SKM-1 treated with dmso at 0.1 percent for 144 hours (cell line): ENCODE measurements around the gene SLC39A5.
A peak's percentile ranks its signal among the peaks of the same experiment; 100 is the strongest.
"Not testable (repeated sequence)": the region's sequence is repeated elsewhere in the genome, so short reads cannot be mapped to it uniquely, and the experiment has no call there.

ENCODE experiments used
- DNase-seq: peaks from one replicate; lab custom pipeline; 2025; ENCODE audit not compliant: unreplicated experiment; lab: John Stamatoyannopoulos, UW

SLC39A5 gene, protein sequence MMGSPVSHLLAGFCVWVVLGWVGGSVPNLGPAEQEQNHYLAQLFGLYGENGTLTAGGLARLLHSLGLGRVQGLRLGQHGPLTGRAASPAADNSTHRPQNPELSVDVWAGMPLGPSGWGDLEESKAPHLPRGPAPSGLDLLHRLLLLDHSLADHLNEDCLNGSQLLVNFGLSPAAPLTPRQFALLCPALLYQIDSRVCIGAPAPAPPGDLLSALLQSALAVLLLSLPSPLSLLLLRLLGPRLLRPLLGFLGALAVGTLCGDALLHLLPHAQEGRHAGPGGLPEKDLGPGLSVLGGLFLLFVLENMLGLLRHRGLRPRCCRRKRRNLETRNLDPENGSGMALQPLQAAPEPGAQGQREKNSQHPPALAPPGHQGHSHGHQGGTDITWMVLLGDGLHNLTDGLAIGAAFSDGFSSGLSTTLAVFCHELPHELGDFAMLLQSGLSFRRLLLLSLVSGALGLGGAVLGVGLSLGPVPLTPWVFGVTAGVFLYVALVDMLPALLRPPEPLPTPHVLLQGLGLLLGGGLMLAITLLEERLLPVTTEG

DNA sequence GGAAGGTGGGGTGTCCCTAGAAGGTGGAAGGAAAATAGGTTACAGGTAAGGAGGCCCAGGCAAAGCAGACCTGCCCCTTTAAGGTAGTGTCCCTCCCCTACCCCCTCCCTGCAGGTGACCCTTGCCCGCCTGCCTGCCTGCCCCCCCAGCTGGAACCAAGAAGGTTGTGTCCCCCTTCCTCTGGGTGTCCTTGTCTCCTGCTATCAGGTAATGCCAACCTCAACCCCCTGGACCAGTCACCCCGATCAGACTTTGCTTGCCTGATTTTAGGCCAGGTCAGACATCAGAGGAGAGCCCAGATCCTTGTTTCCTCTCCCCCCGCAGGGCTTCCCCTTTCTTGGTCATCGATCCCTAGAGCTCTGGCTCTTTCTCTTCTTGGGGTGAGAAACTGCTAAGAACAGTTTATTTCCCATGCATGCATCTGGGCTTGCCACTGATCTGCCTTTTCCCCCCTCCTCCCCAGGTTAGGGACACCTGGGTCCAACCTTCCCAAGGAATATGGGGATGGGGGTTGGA, at the start of gene SLC39A5:
TSS of gene SLC39A5 (plus strand) at position 136 of the 516 bp plus-strand sequence. CDS start 1,224 bp downstream, outside the sequence.
- no peak for DNase-seq

GRCh38 chr12:56186957-56187356, 42.9 kb upstream of the SLC39A5 start:
- DNase-seq = no peak

DNA sequence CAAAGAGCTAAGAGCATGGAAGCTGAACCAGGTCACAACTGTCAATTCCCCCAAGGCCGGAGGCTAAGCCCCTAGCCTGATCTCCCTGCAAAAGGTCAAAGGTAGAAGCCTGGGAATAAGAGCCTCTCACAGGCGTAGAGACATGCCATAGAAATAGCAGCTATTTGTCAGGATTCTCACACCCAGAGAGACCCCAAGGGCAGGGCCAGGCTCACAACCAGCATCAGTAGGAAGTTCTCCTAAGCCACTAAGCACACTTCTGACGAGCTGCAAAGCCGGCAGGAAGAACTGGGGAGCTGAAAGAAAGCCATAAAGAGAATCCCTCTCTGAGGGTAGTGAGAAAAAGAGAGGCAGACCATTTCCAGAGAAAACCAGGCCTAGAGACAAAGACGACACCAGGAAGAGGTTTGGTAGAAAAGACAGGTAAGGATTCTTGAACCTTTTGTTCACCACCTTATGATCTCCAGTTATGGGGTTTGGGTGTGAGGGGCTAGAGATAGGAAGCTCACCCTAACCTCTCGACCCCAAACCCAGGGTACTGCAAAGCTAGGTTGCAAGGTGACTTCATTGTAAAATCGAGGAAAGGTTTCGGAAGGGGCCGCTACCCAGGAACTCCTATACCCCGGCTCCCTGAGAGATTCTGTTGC, 41.6 kb upstream of the SLC39A5 start:
- DNase-seq = no peak

DNA sequence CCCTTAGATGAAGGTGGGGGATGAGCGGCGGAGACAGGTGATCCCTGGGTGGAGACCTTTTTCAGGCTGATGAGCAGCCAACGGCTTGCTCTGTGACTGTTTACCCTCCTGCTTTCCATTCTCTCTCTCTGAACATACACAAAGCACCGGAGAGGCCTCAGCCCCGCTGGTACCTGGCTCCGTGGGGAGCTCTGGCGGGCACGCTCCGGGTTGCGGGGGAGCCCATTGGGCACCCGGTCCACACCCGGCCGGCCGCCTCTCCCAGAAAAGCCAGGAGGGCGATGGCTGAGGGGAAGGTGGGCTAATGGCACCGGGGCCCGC, 41.1 kb upstream of the SLC39A5 start:
- DNase-seq = no peak

DNA sequence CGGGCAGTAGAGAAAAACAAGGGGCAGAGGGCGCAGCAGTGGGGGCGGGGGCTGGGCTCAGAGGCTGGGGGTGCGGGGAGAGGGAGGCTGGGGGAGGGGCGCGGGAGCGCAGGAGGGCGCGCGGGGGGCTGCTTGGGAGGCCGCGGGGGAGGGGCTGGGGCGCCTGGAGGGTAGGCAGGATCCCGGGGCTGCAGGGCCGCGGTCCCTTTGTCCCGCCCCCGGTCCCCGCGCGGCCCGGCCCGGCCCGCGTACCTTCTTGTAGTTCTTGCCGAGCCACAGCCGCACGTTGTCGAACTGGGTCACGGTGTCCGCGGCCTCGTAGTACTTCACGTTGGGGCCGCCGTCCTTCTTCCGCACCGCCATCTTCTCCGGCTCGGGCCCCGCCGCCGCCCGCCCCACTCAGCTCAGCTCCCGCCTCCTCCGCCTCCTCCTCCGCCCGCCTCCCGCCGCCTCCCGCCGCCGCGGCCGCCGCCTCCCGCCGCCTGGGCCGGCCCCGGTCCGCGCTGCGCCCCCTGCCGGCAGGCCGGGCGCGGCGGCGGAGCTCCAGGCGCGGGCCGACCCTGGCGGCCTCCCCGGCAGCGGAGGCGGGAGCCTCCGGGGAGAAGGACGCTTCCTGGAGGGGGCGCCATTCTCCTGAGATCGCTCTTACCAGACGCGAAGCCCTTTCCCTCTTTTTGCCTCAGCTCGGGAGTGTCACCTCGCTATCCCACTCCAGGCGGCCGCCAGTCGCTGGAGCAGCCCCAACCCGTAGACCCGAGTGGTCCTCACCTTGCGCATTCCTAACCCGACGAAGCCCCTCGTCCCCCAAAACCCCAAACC, 40.5 kb upstream of the SLC39A5 start, which contains the start of gene SMARCC2:
TSS of gene SMARCC2 (minus strand) at position 385 of the 819 bp plus-strand sequence. CDS start at position 363, 22 bp downstream.
- peak; percentile 54 for DNase-seq

GRCh38 chr12:56189918-56190694, 39.7 kb upstream of the SLC39A5 start:
- DNase-seq = peak; percentile 33

- DNase-seq = no peak
Measured at GRCh38 chr12:56190695-56191155, 39.1 kb upstream of the SLC39A5 start.

DNA sequence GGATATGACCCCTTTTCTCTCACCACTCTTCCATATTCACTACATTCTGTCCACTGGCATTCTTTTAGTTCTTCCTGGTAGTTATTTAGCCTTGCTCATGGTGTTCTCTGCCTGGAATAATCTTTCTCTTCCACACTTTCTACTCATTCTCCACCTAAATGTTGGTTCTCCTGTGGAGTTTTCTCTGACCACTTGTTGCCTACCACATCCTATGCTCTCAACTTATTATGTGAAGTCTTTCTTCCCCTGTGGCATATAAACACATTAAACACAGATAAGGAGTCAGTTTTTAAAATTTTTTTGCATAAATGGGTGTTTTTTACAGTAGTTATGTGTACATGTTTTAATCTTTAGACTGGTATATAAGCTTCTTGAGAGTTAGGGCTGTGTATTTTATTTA, 37.3 kb upstream of the SLC39A5 start:
- DNase-seq = no peak

DNA sequence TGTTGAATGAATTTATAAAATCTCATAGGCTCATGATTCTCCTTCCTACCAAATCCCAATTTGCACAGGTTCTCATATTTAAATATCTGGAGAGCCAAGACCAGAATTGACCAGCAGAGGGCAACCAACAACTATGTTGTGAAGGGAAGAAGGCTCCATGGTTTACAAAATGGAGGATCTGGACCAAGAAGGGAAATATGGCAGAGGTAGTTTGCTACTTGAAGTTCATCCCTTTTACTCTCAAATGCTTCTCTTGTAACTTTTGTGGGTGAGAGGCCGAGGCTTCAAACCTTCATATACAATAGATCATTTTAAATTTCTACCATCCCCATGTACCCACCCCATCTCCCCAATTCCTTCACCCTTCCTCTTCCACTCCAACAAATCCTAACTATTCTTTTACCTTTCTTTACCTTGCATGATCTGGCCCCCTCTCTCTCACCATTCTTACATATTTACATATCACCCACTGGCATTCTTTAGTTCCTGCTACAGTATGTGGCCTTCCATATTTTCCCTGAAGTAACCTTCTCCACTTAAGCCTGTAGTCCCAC, 36.7 kb upstream of the SLC39A5 start:
- peak; percentile 64 for DNase-seq

- not testable (repeated sequence) for DNase-seq
Measured at GRCh38 chr12:56196818-56197550, 32.9 kb upstream of the SLC39A5 start.

DNA sequence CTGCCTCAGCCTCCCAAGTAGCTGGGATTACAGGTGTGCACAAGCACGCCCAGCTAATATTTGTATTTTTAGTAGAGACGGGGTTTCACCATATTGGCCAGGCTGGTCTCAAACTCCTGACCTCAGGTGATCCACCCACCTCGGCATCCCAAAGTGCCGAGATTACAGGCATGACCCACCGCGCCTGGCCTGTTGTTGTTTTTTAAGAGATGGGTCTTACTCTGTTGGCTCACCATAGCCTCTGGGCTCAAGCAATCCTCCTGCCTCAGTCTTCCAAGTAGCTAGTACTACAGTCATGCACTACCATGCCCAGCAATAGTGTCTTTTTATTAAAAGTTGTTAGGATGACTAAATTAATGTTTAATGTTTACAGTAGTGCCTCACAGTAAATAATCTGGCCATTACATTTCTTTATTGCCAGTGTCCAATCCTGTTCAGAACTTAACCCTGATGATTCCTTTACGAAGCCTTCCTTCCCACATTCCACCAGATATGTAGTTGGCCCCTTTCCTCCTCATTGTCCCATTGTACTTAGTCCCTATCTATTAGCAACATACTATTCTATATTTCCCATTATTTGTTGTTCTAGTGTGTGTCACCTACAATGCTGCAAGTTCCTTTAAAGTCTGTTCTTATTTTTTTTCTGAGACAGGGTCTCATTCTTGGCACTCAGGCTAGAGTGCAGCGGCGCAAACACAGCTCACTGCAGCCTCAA, 31.8 kb upstream of the SLC39A5 start:
- no peak for DNase-seq

GRCh38 chr12:56198836-56199235, 31.0 kb upstream of the SLC39A5 start:
- no peak for DNase-seq

- no peak for DNase-seq
Measured at GRCh38 chr12:56202366-56202765, 27.5 kb upstream of the SLC39A5 start.

DNA sequence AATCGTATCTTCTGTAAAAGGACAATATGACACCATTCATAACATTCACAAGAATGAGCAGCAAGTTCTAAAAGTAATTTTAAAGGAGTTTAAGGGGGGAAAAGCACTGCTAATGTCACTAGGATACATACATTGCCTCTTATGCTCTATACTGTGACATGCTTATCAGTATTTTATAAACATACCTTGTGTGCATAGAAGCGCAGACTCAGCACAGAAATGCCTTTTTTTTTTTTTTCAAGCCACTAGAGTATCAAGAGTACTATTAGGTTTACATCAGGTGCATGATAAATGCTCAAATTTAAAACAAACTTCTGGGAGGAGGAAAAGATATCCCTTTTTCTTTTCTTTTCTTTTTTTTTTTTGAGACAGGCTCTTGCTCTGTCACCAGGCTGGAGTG, 27.0 kb upstream of the SLC39A5 start:
- DNase-seq = no peak

DNA sequence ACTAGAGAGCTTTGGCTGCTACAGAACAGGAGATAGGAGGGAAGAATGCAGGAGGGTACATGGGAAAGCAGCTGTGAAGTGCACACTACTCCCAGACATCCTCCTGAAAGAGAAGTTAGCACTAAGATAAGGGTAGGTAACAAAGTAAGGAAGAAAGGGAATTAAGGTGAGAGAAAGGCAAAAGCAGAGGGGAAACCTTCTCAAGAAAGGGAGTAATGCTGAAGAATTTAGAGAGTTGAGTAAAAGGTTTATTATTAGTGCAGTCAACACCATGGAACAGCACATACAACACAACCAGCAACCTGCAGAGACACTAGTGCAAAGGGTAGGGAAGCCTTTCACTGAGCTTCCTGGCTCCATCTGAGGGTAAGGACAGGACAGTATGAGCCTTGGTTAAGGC, 25.6 kb upstream of the SLC39A5 start:
- no peak for DNase-seq

GRCh38 chr12:56205445-56205844, 24.4 kb upstream of the SLC39A5 start:
- DNase-seq = no peak

GRCh38 chr12:56206452-56207166, 23.2 kb upstream of the SLC39A5 start:
- DNase-seq = no peak

DNA sequence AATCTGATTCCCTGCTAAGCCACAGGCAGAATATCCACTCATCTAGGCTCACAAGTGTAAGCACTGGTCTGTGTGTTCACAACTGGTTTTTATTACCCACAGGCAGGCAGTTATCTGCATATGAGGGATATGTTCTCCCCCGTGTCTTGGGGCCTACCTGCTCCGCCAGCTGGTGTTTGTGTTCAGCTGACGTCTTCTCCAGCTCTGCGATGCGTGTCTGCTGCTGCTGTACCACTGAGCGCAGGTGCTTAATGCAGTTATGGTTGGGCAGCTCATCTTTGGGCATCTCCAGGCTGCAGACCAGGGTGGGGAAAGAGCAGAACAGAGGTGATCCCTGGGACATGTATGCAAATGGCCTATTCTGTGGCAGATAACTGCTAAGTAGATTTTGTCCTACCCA, 21.8 kb upstream of the SLC39A5 start:
- DNase-seq = no peak
